IMR-90 (cell line): Measurements from ENCODE around the gene CASQ1. TPM values are rescaled to one million over a fixed set of nuclear protein-coding genes. Genes with fewer than 3 reads are reported as not detected.

Source experiments
- ATAC-seq: fragments of 200-7000 bp; cut with Tn5 transposase; 2 replicates; pipeline ENCODE4 v1.9.1; 2020; ENCODE audit warnings: low read depth, mild to moderate bottlenecking, moderate library complexity
- BruUV-seq: library from RNA; stranded (reverse); fragments of 400-500 nt; replicated peaks from 2 replicates; lab custom pipeline; 2021; lab: Mats Ljungman, UMichigan
- CTCF ChIA-PET: fragments of 300-600 bp; formaldehyde crosslinking; extraction: SDS; loops from one replicate; lab custom pipeline; 2021; ENCODE audit warnings: antibody characterized with exemption; lab: Yijun Ruan, JAX
- POLR2A ChIA-PET: fragments of 300-600 bp; sonication (Branson Sonifier 250); formaldehyde crosslinking; loops from one replicate; lab custom pipeline; 2022; ENCODE audit warnings: antibody characterized with exemption; ENCODE audit not compliant: unreplicated experiment; lab: Charles Lee
- DNase-seq: peaks from one replicate; pipeline ENCODE4 v3.0.0; 2013
- H2AFZ ChIP-seq: replicated peaks from 2 replicates; pipeline ENCODE3; 2013; ENCODE audit warnings: low read length, mild to moderate bottlenecking; ENCODE audit not compliant: poor library complexity
- H2AK5ac ChIP-seq: 2 replicates; pipeline ENCODE4 v1.6.1; 2013; ENCODE audit warnings: low read depth, low read length, inconsistent platforms
- H2AK9ac ChIP-seq: replicated peaks from 2 replicates; pipeline ENCODE3; 2013; ENCODE audit warnings: mild to moderate bottlenecking, low read depth, low read length, moderate library complexity; ENCODE audit not compliant: poor library complexity
- H2BK120ac ChIP-seq: 2 replicates; pipeline ENCODE4 v1.6.1; 2013; ENCODE audit warnings: low read depth, low read length, inconsistent platforms
- H2BK15ac ChIP-seq: 3 replicates; pipeline ENCODE4 v1.6.1; 2013; ENCODE audit warnings: low read depth, low read length, inconsistent platforms
- H2BK20ac ChIP-seq: 2 replicates; pipeline ENCODE4 v1.6.1; 2013; ENCODE audit warnings: low read depth, mild to moderate bottlenecking, inconsistent platforms, low read length, moderate library complexity
- H2BK5ac ChIP-seq: 2 replicates; pipeline ENCODE4 v1.6.1; 2013; ENCODE audit warnings: mild to moderate bottlenecking, low read depth, low read length, inconsistent platforms; ENCODE audit not compliant: poor library complexity, severe bottlenecking
- H3K14ac ChIP-seq: replicated peaks from 2 replicates; pipeline ENCODE4 v1.6.1; 2013; ENCODE audit warnings: low read depth, low read length, inconsistent platforms
- H3K18ac ChIP-seq: 2 replicates; pipeline ENCODE4 v1.6.1; 2013; ENCODE audit warnings: low read depth, low read length, control low read depth
- H3K23ac ChIP-seq: 2 replicates; pipeline ENCODE4 v1.6.1; 2013; ENCODE audit warnings: low read depth, low read length, inconsistent platforms
- H3K27ac ChIP-seq: 2 replicates; pipeline ENCODE4 v1.5.1; 2013; ENCODE audit warnings: mild to moderate bottlenecking, control low read depth, low read length; ENCODE audit not compliant: insufficient read depth
- H3K27me3 ChIP-seq: 2 replicates; pipeline ENCODE4 v1.6.1; 2013; ENCODE audit warnings: low read length; ENCODE audit not compliant: control insufficient read depth, insufficient read depth
- H3K36me3 ChIP-seq: 2 replicates; pipeline ENCODE4 v1.6.1; 2013; ENCODE audit warnings: low read length, mixed read lengths; ENCODE audit not compliant: control insufficient read depth, insufficient read depth
- H3K4ac ChIP-seq: 2 replicates; pipeline ENCODE4 v1.6.1; 2013; ENCODE audit warnings: low read depth, low read length, inconsistent platforms
- H3K4me1 ChIP-seq: 2 replicates; pipeline ENCODE4 v1.6.1; 2013; ENCODE audit warnings: low read length, mixed read lengths; ENCODE audit not compliant: control insufficient read depth, insufficient read depth
- H3K4me2 ChIP-seq: 2 replicates; pipeline ENCODE4 v1.6.1; 2013; ENCODE audit warnings: low read depth, mild to moderate bottlenecking, control low read depth, low read length, moderate library complexity
- H3K4me3 ChIP-seq: 2 replicates; pipeline ENCODE4 v1.5.1; 2013; ENCODE audit warnings: low read depth, mild to moderate bottlenecking, control low read depth, low read length, moderate library complexity; ENCODE audit not compliant: insufficient read depth
- H3K56ac ChIP-seq: 2 replicates; pipeline ENCODE4 v1.6.1; 2013; ENCODE audit warnings: low read length, inconsistent platforms; ENCODE audit not compliant: insufficient read depth; ENCODE audit errors: extremely low read depth
- H3K79me1 ChIP-seq, 2 experiments: 2 replicates each; pipeline ENCODE4 v1.6.1; 2013; ENCODE audit warnings: low read length in 2 of 2, inconsistent platforms in 1 of 2, low read depth in 1 of 2
- H3K9ac ChIP-seq: 2 replicates; pipeline ENCODE4 v1.6.1; 2013; ENCODE audit warnings: low read depth, low read length, control low read depth
- H3K9me1 ChIP-seq: 2 replicates; pipeline ENCODE4 v1.6.1; 2013; ENCODE audit warnings: low read length, inconsistent platforms; ENCODE audit not compliant: insufficient read depth
- H3K9me3 ChIP-seq: 2 replicates; pipeline ENCODE4 v1.6.1; 2013; ENCODE audit warnings: low read length; ENCODE audit not compliant: control insufficient read depth, insufficient read depth
- H4K20me1 ChIP-seq: 2 replicates; pipeline ENCODE4 v1.6.1; 2013; ENCODE audit warnings: low read length, inconsistent platforms; ENCODE audit not compliant: insufficient read depth
- H4K5ac ChIP-seq: 2 replicates; pipeline ENCODE4 v1.6.1; 2013; ENCODE audit warnings: mild to moderate bottlenecking, low read depth, low read length, control low read depth
- H4K8ac ChIP-seq, 2 experiments: 2 replicates each; pipeline ENCODE4 v1.6.1; 2013; ENCODE audit warnings: low read depth in 2 of 2, low read length in 2 of 2, control low read depth in 1 of 2, inconsistent platforms in 1 of 2
- H4K91ac ChIP-seq: 2 replicates; pipeline ENCODE4 v1.6.1; 2013; ENCODE audit warnings: low read depth, low read length, inconsistent platforms; ENCODE audit not compliant: insufficient read depth
- BHLHE40 ChIP-seq: fragments of 150-350 bp; IDR thresholded peaks from 2 replicates; pipeline ENCODE4 v1.6.1; 2016; ENCODE audit warnings: mild to moderate bottlenecking, low read depth, low read length
- CEBPB ChIP-seq: IDR thresholded peaks from 2 replicates; pipeline ENCODE4 v1.6.1; 2012; ENCODE audit warnings: low read depth, low read length, improper control_type of control experiment
- CHD1 ChIP-seq: IDR thresholded peaks from 2 replicates; pipeline ENCODE4 v1.6.1; 2012; ENCODE audit warnings: low read depth, low read length, improper control_type of control experiment
- FOS ChIP-seq: fragments of 150-350 bp; IDR thresholded peaks from 2 replicates; pipeline ENCODE4 v1.6.1; 2016; ENCODE audit warnings: low read depth, low read length
- MAFK ChIP-seq: IDR thresholded peaks from 2 replicates; pipeline ENCODE4 v1.6.1; 2012; ENCODE audit warnings: low read depth, low read length, improper control_type of control experiment
- MAZ ChIP-seq: IDR thresholded peaks from 2 replicates; pipeline ENCODE4 v1.6.1; 2012; ENCODE audit warnings: low read depth, mild to moderate bottlenecking, low read length, improper control_type of control experiment, moderate library complexity, borderline replicate concordance
- MXI1 ChIP-seq: IDR thresholded peaks from 2 replicates; pipeline ENCODE4 v1.6.1; 2012; ENCODE audit warnings: low read depth, mild to moderate bottlenecking, low read length, moderate library complexity, borderline replicate concordance
- NFE2L2 ChIP-seq: fragments of 150-350 bp; IDR thresholded peaks from 2 replicates; pipeline ENCODE4 v1.6.1; 2016; ENCODE audit warnings: low read depth, mild to moderate bottlenecking, low read length
- POLR2A ChIP-seq: IDR thresholded peaks from 2 replicates; pipeline ENCODE4 v1.6.1; 2012; ENCODE audit warnings: mild to moderate bottlenecking, low read depth, low read length
- RAD21 ChIP-seq: IDR thresholded peaks from 2 replicates; pipeline ENCODE4 v1.6.1; 2012; ENCODE audit warnings: low read length, improper control_type of control experiment
- RCOR1 ChIP-seq: IDR thresholded peaks from 2 replicates; pipeline ENCODE4 v1.6.1; 2012; ENCODE audit warnings: mild to moderate bottlenecking, low read length, improper control_type of control experiment; ENCODE audit not compliant: insufficient replicate concordance
- RFX5 ChIP-seq: IDR thresholded peaks from 2 replicates; pipeline ENCODE4 v1.8.0; 2012; ENCODE audit warnings: low read depth, mild to moderate bottlenecking, low read length, moderate library complexity
- SMC3 ChIP-seq: fragments of 150-350 bp; IDR thresholded peaks from 2 replicates; pipeline ENCODE4 v1.6.1; 2016; ENCODE audit warnings: low read depth, mild to moderate bottlenecking, antibody characterized with exemption, low read length, moderate library complexity
- WGBS, 2 experiments: methylation state at CpG; one replicate each; pipeline versions ENCODE4 v1.1.5 to v1.1.7; 2013; ENCODE audit warnings: missing lambda C conversion rate in 2 of 2; ENCODE audit not compliant: insufficient read length in 1 of 2; ENCODE audit errors: extremely low coverage in 2 of 2; 5-methylcytosine and 5-hydroxymethylcytosine counted together
- dilution Hi-C: fragments of 300-500 bp; cut with HindIII; formaldehyde crosslinking; loops from one replicate; pipeline ENCODE4 v1.14.3; 2018; ENCODE audit warnings: low sequenced_read_pairs; ENCODE audit not compliant: unreplicated experiment
- in situ Hi-C: fragments of 300-500 bp; cut with MboI; formaldehyde crosslinking; loops from 3 replicates; pipeline ENCODE4 v1.14.3; 2019; ENCODE audit warnings: low sequenced_read_pairs, inconsistent platforms, mixed read lengths
- intact Hi-C: fragments of 100-400 bp; cut with micrococcal nuclease; formaldehyde crosslinking; loops from 2 replicates; pipeline ENCODE4 v1.10.0; 2022
- polyA plus RNA-seq, 3 experiments: library from polyadenylated mRNA; depleted of rRNA; stranded (reverse); fragments of >200 nt; gene quantifications; 2 replicates each; pipeline ENCODE4 v1.2.3, GENCODE V29; 2012; ENCODE audit warnings: low replicate concordance in 1 of 3
- total RNA-seq: library from RNA; depleted of rRNA; stranded (reverse); fragments of >200 nt; gene quantifications from 2 replicates; pipeline ENCODE4 v1.2.3, GENCODE V29; 2012
- TF ChIP-seq, protein P1 (sequence below): fragments of 150-350 bp; IDR thresholded peaks from 2 replicates; pipeline ENCODE4 v1.6.1; 2016; ENCODE audit warnings: low read depth, mild to moderate bottlenecking, low read length, moderate library complexity, borderline replicate concordance
- TF ChIP-seq, protein P2 (sequence below): conservative IDR thresholded peaks from 2 replicates; pipeline ENCODE4 v1.5.1; 2012; ENCODE audit warnings: mild to moderate bottlenecking, low read depth, low read length, improper control_type of control experiment
- TF ChIP-seq, protein P3 (sequence below): fragments of 150-350 bp; IDR thresholded peaks from 2 replicates; pipeline ENCODE4 v1.6.1; 2017; ENCODE audit warnings: mild to moderate bottlenecking, antibody characterized with exemption, low read length, low read depth

The CASQ1 gene
- total and polyA plus RNA-seq, 2 of the 4 experiments (the other 2 are of a cell fraction) = 0.18 to 0.21 TPM

DNA sequence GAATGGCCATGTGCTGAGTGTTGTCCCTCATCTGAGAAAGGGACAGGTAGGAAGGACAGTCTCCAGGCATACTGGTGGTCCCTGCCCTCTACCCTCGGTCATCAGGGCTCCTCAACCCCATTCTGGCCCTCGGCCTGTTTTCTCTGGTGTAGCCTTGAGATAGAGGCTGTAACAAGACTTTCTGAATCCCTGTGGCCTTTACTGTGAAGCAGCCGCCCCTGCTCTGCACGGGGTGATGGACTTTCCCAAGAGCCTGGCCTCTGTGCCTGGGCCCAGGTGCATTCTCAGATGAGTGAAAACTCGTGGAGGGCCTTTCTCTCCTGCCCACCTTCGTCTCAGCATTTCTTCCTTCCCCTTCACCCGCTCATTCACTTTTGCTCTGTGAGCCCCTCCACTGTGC lies 3.0 kb upstream of the CASQ1 start:
- peaks cover 17% of the 10 kb centered on the region for H3K27me3 ChIP-seq
- H3K9me1 ChIP-seq = 0 out of 2 replicates have a peak, but pooled peaks cover 7% of the 10 kb centered on the region
- H3K56ac ChIP-seq = no peak overlapping the region
- H3K4me2 ChIP-seq = no peak overlapping the region
- H3K18ac ChIP-seq = no peak overlapping the region
- no peak overlapping the region for H3K9ac ChIP-seq
- no CpG with 5 or more reads among the region's 7 CpGs for WGBS, 2 experiments
- no peaks in the 10 kb centered on the region for H3K9me3 ChIP-seq
- H3K4me1 ChIP-seq = peaks cover 1% of the 10 kb centered on the region; the same call in 1 of the 2 replicates
- H3K4me3 ChIP-seq = no peak overlapping the region
- no peak overlapping the region for H4K8ac ChIP-seq
- intact Hi-C loops = no loop called here
- ATAC-seq = no peak
- H4K20me1 ChIP-seq = no peaks in the 10 kb centered on the region
- DNase-seq = no peak
- no peak overlapping the region for H4K91ac ChIP-seq
- dilution Hi-C loops = no loop called here
- H2BK120ac ChIP-seq = no peak overlapping the region
- in situ Hi-C loops = loop anchor here (25.0 kb wide), 1 partner anchor 425 kb away; no protein-coding TSS in a partner anchor
- H2BK20ac ChIP-seq = no peak overlapping the region
- POLR2A ChIA-PET = interaction anchor here (0.5 kb wide), 1 partner anchor 62 kb away, joined by 4 read pairs; no protein-coding TSS in a partner anchor
- H2BK15ac ChIP-seq = no peak overlapping the region
- H3K79me1 ChIP-seq = no peaks in the 10 kb centered on the region
- no peak overlapping the region for H3K23ac ChIP-seq
- CTCF ChIA-PET = interaction anchor here (1.3 kb wide), 1 partner anchor 32 kb away, joined by 3 read pairs; no protein-coding TSS in a partner anchor
- no peak overlapping the region for H2AK5ac ChIP-seq
- H3K14ac ChIP-seq = no peak overlapping the region
- TF ChIP-seq RCOR1 (no peak), RFX5 (no peak), CHD1 (no peak), BHLHE40 (no peak), FOS (no peak), MAFK (no peak), MXI1 (no peak), MAZ (no peak), CEBPB (no peak), POLR2A (no peak), SMC3 (no peak), NFE2L2 (no peak), RAD21 (no peak)
- TF ChIP-seq, protein P1, sequence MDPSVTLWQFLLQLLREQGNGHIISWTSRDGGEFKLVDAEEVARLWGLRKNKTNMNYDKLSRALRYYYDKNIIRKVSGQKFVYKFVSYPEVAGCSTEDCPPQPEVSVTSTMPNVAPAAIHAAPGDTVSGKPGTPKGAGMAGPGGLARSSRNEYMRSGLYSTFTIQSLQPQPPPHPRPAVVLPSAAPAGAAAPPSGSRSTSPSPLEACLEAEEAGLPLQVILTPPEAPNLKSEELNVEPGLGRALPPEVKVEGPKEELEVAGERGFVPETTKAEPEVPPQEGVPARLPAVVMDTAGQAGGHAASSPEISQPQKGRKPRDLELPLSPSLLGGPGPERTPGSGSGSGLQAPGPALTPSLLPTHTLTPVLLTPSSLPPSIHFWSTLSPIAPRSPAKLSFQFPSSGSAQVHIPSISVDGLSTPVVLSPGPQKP = no peak
- TF ChIP-seq, protein P2, sequence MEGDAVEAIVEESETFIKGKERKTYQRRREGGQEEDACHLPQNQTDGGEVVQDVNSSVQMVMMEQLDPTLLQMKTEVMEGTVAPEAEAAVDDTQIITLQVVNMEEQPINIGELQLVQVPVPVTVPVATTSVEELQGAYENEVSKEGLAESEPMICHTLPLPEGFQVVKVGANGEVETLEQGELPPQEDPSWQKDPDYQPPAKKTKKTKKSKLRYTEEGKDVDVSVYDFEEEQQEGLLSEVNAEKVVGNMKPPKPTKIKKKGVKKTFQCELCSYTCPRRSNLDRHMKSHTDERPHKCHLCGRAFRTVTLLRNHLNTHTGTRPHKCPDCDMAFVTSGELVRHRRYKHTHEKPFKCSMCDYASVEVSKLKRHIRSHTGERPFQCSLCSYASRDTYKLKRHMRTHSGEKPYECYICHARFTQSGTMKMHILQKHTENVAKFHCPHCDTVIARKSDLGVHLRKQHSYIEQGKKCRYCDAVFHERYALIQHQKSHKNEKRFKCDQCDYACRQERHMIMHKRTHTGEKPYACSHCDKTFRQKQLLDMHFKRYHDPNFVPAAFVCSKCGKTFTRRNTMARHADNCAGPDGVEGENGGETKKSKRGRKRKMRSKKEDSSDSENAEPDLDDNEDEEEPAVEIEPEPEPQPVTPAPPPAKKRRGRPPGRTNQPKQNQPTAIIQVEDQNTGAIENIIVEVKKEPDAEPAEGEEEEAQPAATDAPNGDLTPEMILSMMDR = no peak
- TF ChIP-seq, protein P3, sequence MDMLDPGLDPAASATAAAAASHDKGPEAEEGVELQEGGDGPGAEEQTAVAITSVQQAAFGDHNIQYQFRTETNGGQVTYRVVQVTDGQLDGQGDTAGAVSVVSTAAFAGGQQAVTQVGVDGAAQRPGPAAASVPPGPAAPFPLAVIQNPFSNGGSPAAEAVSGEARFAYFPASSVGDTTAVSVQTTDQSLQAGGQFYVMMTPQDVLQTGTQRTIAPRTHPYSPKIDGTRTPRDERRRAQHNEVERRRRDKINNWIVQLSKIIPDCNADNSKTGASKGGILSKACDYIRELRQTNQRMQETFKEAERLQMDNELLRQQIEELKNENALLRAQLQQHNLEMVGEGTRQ = no peak
- H3K36me3 ChIP-seq = no peaks in the 10 kb centered on the region
- no peak overlapping the region for H2BK5ac ChIP-seq
- H4K5ac ChIP-seq = no peak overlapping the region
- H2AFZ ChIP-seq = no peak overlapping the region
- BruUV-seq = no TSS peak
- H3K4ac ChIP-seq = no peak overlapping the region
- H3K27ac ChIP-seq = no peak overlapping the region
- H2AK9ac ChIP-seq = no peak overlapping the region
